Measurements from ENCODE around the gene DDX27.

DNA sequence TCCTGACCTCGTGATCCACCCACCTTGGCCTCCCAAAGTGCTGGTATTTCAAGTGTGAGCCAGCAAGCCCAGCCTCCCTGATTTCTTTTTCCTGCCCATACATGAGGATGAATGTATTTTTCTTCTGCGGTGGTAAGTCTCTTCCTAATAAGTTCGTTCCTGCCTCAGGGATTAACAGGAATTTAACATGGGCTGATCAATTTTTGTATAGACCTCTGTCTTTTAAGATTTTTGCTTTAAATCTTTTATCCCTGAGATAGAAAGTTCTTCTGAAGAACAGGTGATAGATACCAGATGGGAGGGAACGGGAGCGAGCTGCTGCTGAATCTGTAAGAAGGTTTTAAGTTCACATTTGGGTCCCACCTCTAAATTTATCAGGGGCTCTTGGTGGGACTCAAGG is 65.6 kb downstream of the DDX27 start:
- TF ChIP-seq, protein P1, sequence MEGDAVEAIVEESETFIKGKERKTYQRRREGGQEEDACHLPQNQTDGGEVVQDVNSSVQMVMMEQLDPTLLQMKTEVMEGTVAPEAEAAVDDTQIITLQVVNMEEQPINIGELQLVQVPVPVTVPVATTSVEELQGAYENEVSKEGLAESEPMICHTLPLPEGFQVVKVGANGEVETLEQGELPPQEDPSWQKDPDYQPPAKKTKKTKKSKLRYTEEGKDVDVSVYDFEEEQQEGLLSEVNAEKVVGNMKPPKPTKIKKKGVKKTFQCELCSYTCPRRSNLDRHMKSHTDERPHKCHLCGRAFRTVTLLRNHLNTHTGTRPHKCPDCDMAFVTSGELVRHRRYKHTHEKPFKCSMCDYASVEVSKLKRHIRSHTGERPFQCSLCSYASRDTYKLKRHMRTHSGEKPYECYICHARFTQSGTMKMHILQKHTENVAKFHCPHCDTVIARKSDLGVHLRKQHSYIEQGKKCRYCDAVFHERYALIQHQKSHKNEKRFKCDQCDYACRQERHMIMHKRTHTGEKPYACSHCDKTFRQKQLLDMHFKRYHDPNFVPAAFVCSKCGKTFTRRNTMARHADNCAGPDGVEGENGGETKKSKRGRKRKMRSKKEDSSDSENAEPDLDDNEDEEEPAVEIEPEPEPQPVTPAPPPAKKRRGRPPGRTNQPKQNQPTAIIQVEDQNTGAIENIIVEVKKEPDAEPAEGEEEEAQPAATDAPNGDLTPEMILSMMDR (IDR thresholded peaks at IDR 0.05) = no peak
- no peak for TF ChIP-seq POLR2A (IDR thresholded peaks at IDR 0.05)
